22Rv1 (cell line): Measurements from ENCODE around the gene TRAK1.

Experiments
- ZFX ChIP-seq: fragments of 450-650 bp; IDR thresholded peaks from 2 replicates; pipeline ENCODE4 v1.6.1; 2017; ENCODE audit warnings: antibody characterized with exemption, borderline replicate concordance
- TF ChIP-seq, protein P1 (sequence below): fragments of 450-650 bp; IDR thresholded peaks from 2 replicates; pipeline ENCODE4 v1.5.1; 2017; ENCODE audit warnings: mild to moderate bottlenecking

DNA sequence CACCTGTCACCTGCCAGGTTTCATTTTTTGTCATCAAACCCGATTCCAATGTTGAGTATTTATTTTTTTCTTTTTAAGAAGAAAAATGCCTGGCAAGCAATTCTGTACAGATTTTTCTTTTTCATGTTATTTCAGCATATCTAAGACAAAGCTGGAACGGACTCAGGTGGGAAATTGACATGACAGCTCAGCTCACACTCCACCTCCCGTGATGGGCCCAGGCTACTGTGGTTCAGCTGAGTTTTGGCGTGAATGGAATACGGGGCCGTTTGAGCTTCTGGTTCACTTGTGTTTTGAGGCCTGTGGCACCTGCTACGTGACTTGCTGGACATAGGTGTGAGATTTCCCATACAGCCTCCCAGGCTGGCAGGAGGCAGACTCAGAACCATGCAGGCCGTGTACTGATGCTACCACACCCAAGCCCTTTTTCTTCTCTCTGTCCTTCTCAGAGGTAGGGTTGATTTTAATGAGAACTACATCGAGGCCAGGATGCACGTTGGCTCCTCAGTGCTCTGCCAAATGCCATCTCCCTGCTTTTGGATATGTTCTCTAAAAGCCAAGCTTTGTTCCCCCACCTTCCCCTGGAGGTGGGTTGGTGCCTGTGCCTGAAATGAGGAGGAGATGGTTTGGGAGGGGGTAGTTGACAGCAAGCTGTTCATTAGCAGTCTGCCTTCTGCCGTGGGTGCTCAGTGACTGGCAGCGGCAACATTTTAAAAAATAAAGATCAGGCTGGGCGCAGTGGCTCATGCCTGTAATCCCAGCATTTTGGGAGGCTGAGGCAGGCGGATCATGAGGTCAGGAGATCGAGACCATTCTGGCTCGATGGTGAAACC is 48.7 kb downstream of the TRAK1 start:
- TF ChIP-seq, protein P1, sequence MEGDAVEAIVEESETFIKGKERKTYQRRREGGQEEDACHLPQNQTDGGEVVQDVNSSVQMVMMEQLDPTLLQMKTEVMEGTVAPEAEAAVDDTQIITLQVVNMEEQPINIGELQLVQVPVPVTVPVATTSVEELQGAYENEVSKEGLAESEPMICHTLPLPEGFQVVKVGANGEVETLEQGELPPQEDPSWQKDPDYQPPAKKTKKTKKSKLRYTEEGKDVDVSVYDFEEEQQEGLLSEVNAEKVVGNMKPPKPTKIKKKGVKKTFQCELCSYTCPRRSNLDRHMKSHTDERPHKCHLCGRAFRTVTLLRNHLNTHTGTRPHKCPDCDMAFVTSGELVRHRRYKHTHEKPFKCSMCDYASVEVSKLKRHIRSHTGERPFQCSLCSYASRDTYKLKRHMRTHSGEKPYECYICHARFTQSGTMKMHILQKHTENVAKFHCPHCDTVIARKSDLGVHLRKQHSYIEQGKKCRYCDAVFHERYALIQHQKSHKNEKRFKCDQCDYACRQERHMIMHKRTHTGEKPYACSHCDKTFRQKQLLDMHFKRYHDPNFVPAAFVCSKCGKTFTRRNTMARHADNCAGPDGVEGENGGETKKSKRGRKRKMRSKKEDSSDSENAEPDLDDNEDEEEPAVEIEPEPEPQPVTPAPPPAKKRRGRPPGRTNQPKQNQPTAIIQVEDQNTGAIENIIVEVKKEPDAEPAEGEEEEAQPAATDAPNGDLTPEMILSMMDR = no peak
- no peak for TF ChIP-seq ZFX
